ENCODE results near the gene NAP1L4.
A peak's percentile ranks its signal among the peaks of the same experiment; 100 is the strongest.

NAP1L4 gene

GRCh38 chr11:2987881-2988861 lies 4.0 kb downstream of the NAP1L4 start:
- TF ChIP-seq SPI1 (IDR thresholded peaks at IDR 0.05; ENCODE audit: low read depth, low read length) (no peak), POLR2AphosphoS5 (IDR thresholded peaks at IDR 0.05; ENCODE audit: low read depth, low read length) (no peak), PAX5 (IDR thresholded peaks at IDR 0.05; ENCODE audit: insufficient read depth, low read length, severe bottlenecking) (no peak), POU2F2 (IDR thresholded peaks at IDR 0.05; ENCODE audit: low read depth, low read length) (no peak), POLR2A (IDR thresholded peaks at IDR 0.05; ENCODE audit: low read depth, low read length) (no peak), TAF1 (IDR thresholded peaks at IDR 0.05; ENCODE audit: low read depth, low read length) (no peak)
- FAIRE-seq (no peak), DNase-seq (ENCODE audit: insufficient read length, low spot score) (no peak)

- no peak for DNase-seq (ENCODE audit: insufficient read length, low spot score)
- FAIRE-seq: no peak
These were observed 8.2 kb downstream of the NAP1L4 start for GRCh38 chr11:2983908-2984307.

GRCh38 chr11:2982214-2982613 lies 9.9 kb downstream of the NAP1L4 start:
- DNase-seq (ENCODE audit: insufficient read length, low spot score): no peak
- FAIRE-seq: peak; percentile 5
- no peak for TF ChIP-seq SPI1 (IDR thresholded peaks at IDR 0.05; ENCODE audit: low read depth, low read length)
- no peak for TF ChIP-seq POLR2A (IDR thresholded peaks at IDR 0.05; ENCODE audit: low read depth, low read length)
- no peak for TF ChIP-seq POLR2AphosphoS5 (IDR thresholded peaks at IDR 0.05; ENCODE audit: low read depth, low read length)
- TF ChIP-seq POU2F2 (IDR thresholded peaks at IDR 0.05; ENCODE audit: low read depth, low read length): no peak

More at GRCh38 chr11:2983908-2984307, 8.2 kb downstream of the NAP1L4 start:
- TF ChIP-seq POLR2AphosphoS5 (IDR thresholded peaks at IDR 0.05; ENCODE audit: low read depth, low read length) (no peak), TAF1 (IDR thresholded peaks at IDR 0.05; ENCODE audit: low read depth, low read length) (no peak), PAX5 (IDR thresholded peaks at IDR 0.05; ENCODE audit: insufficient read depth, low read length, severe bottlenecking) (no peak), SPI1 (IDR thresholded peaks at IDR 0.05; ENCODE audit: low read depth, low read length) (no peak), POLR2A (IDR thresholded peaks at IDR 0.05; ENCODE audit: low read depth, low read length) (no peak), POU2F2 (IDR thresholded peaks at IDR 0.05; ENCODE audit: low read depth, low read length) (no peak)

GRCh38 chr11:2981130-2981529 lies 11.0 kb downstream of the NAP1L4 start:
- TF ChIP-seq POLR2A (IDR thresholded peaks at IDR 0.05; ENCODE audit: low read depth, low read length) (no peak), SPI1 (IDR thresholded peaks at IDR 0.05; ENCODE audit: low read depth, low read length) (no peak), POU2F2 (IDR thresholded peaks at IDR 0.05; ENCODE audit: low read depth, low read length) (no peak), POLR2AphosphoS5 (IDR thresholded peaks at IDR 0.05; ENCODE audit: low read depth, low read length) (no peak), PAX5 (IDR thresholded peaks at IDR 0.05; ENCODE audit: insufficient read depth, low read length, severe bottlenecking) (no peak), TAF1 (IDR thresholded peaks at IDR 0.05; ENCODE audit: low read depth, low read length) (no peak)
- no peak for DNase-seq (ENCODE audit: insufficient read length, low spot score)
- no peak for FAIRE-seq

GRCh38 chr11:2980168-2980840 lies 11.8 kb downstream of the NAP1L4 start:
- DNase-seq (ENCODE audit: insufficient read length, low spot score): no peak
- TF ChIP-seq PAX5 (IDR thresholded peaks at IDR 0.05; ENCODE audit: insufficient read depth, low read length, severe bottlenecking) (no peak), TAF1 (IDR thresholded peaks at IDR 0.05; ENCODE audit: low read depth, low read length) (no peak), SPI1 (IDR thresholded peaks at IDR 0.05; ENCODE audit: low read depth, low read length) (no peak), POU2F2 (IDR thresholded peaks at IDR 0.05; ENCODE audit: low read depth, low read length) (no peak), POLR2AphosphoS5 (IDR thresholded peaks at IDR 0.05; ENCODE audit: low read depth, low read length) (no peak), POLR2A (IDR thresholded peaks at IDR 0.05; ENCODE audit: low read depth, low read length) (no peak)
- no peak for FAIRE-seq

- no peak for DNase-seq (ENCODE audit: insufficient read length, low spot score)
- TF ChIP-seq TAF1 (IDR thresholded peaks at IDR 0.05; ENCODE audit: low read depth, low read length) (no peak), POLR2AphosphoS5 (IDR thresholded peaks at IDR 0.05; ENCODE audit: low read depth, low read length) (no peak), POU2F2 (IDR thresholded peaks at IDR 0.05; ENCODE audit: low read depth, low read length) (no peak), PAX5 (IDR thresholded peaks at IDR 0.05; ENCODE audit: insufficient read depth, low read length, severe bottlenecking) (no peak), SPI1 (IDR thresholded peaks at IDR 0.05; ENCODE audit: low read depth, low read length) (no peak), POLR2A (IDR thresholded peaks at IDR 0.05; ENCODE audit: low read depth, low read length) (no peak)
- FAIRE-seq: peak; percentile 35
These were observed 15.0 kb downstream of the NAP1L4 start for GRCh38 chr11:2977113-2977512.

GRCh38 chr11:2976294-2977063 lies 15.7 kb downstream of the NAP1L4 start:
- DNase-seq (ENCODE audit: insufficient read length, low spot score): no peak
- FAIRE-seq: no peak
- TF ChIP-seq SPI1 (IDR thresholded peaks at IDR 0.05; ENCODE audit: low read depth, low read length) (peak; percentile 26; the same call in 1 of the 2 replicates), POLR2AphosphoS5 (IDR thresholded peaks at IDR 0.05; ENCODE audit: low read depth, low read length) (peak; percentile 40; the same call in 1 of the 2 replicates), POLR2A (IDR thresholded peaks at IDR 0.05; ENCODE audit: low read depth, low read length) (no peak), PAX5 (IDR thresholded peaks at IDR 0.05; ENCODE audit: insufficient read depth, low read length, severe bottlenecking) (no peak), TAF1 (IDR thresholded peaks at IDR 0.05; ENCODE audit: low read depth, low read length) (no peak), POU2F2 (IDR thresholded peaks at IDR 0.05; ENCODE audit: low read depth, low read length) (no peak)

GRCh38 chr11:2975594-2975993 lies 16.5 kb downstream of the NAP1L4 start:
- DNase-seq (ENCODE audit: insufficient read length, low spot score) (no peak), FAIRE-seq (no peak)
- TF ChIP-seq POLR2AphosphoS5 (IDR thresholded peaks at IDR 0.05; ENCODE audit: low read depth, low read length) (no peak), SPI1 (IDR thresholded peaks at IDR 0.05; ENCODE audit: low read depth, low read length) (no peak), POU2F2 (IDR thresholded peaks at IDR 0.05; ENCODE audit: low read depth, low read length) (no peak), POLR2A (IDR thresholded peaks at IDR 0.05; ENCODE audit: low read depth, low read length) (no peak), TAF1 (IDR thresholded peaks at IDR 0.05; ENCODE audit: low read depth, low read length) (no peak), PAX5 (IDR thresholded peaks at IDR 0.05; ENCODE audit: insufficient read depth, low read length, severe bottlenecking) (no peak)
